Transverse colon (tissue), 4 donors: Measurements from ENCODE around the gene C16orf54. TPM values are rescaled to one million over a fixed set of nuclear protein-coding genes. Genes with fewer than 3 reads are reported as not detected.
A peak's percentile ranks its signal among the peaks of the same experiment; 100 is the strongest.
"Not testable (repeated sequence)": the region's sequence is repeated elsewhere in the genome, so short reads cannot be mapped to it uniquely, and the experiment has no call there.

ENCODE experiments used
- DNase-seq: peaks from one replicate; pipeline ENCODE4 v3.0.0-alpha.2; 2019
- H3K27ac ChIP-seq, 4 donors: fragments of 200-600 bp; sonication (generic); 2 replicates each; pipeline ENCODE4 v1.5.1; 2016 to 2018; ENCODE audit warnings: inconsistent platforms in 4 of 4
- H3K27me3 ChIP-seq: fragments of 200-600 bp; sonication (generic); 2 replicates; pipeline ENCODE4 v1.5.1; 2017; ENCODE audit warnings: inconsistent platforms
- H3K36me3 ChIP-seq, 4 donors: fragments of 200-600 bp; sonication (generic); 2 replicates each; pipeline ENCODE4 v1.5.1; 2017 to 2019; ENCODE audit warnings: inconsistent platforms in 4 of 4
- H3K4me1 ChIP-seq, 4 donors: fragments of 200-600 bp; sonication (generic); 2 replicates each; pipeline ENCODE4 v1.5.1; 2017 to 2020; ENCODE audit warnings: inconsistent platforms in 4 of 4
- H3K4me3 ChIP-seq, 4 donors: fragments of 200-600 bp; sonication (generic); 1 replicate in 1 of 4; 2 replicates in 3 of 4; pipeline versions ENCODE4 v1.5.1 to v1.6.1; 2017 to 2019; ENCODE audit warnings: inconsistent platforms in 4 of 4
- H3K9me3 ChIP-seq, 2 donors: fragments of 200-600 bp; sonication (generic); 2 replicates each; pipeline ENCODE4 v1.5.1; 2017 to 2019; ENCODE audit warnings: inconsistent platforms in 2 of 2
- EP300 ChIP-seq: sonication (generic); formaldehyde crosslinking; IDR thresholded peaks from one replicate; pipeline ENCODE4 v1.6.1; 2017; ENCODE audit warnings: antibody characterized with exemption, low read depth
- POLR2A ChIP-seq: fragments of 450-650 bp; IDR thresholded peaks from one replicate; pipeline ENCODE4 v1.6.1; 2016; ENCODE audit warnings: antibody characterized with exemption, mild to moderate bottlenecking, moderate library complexity
- POLR2AphosphoS5 ChIP-seq, 3 donors: sonication (generic); formaldehyde crosslinking; IDR thresholded peaks; one replicate each; pipeline ENCODE4 v1.6.1; 2016; ENCODE audit warnings: antibody characterized with exemption in 3 of 3
- WGBS, 2 donors: methylation state at CpG; one replicate each; pipeline ENCODE4 v1.1.5; 2018; ENCODE audit warnings: low coverage in 1 of 2; 5-methylcytosine and 5-hydroxymethylcytosine counted together
- in situ Hi-C, 4 donors: fragments of 200-750 bp; cut with MboI; loops; one replicate each; pipeline versions ENCODE4 v1.15.0 to v1.15.1; 2017; ENCODE audit warnings: low sequenced_read_pairs in 3 of 4, low pct_ligation_motif_present in 1 of 4, low pct_unique_long_range_greater_than_20kb in 1 of 4
- intact Hi-C: fragments of 100-400 bp; cut with DNase I; formaldehyde crosslinking; loops from one replicate; pipeline ENCODE4 v1.15.1; 2023; ENCODE audit warnings: low total_unique reads
- total RNA-seq, 4 donors: library from RNA; depleted of rRNA; stranded (reverse); fragments of >200 nt; gene quantifications; one replicate each; pipeline ENCODE4 v1.1.0, GENCODE V29; 2016
- TF ChIP-seq, protein P1 (sequence below), 5 experiments: fragments of 200-600 bp in 3 of 5; fragments of 450-650 bp in 2 of 5; sonication (generic) in 3 of 5; IDR thresholded peaks; 1 replicate in 2 of 5; 2 replicates in 3 of 5; pipeline ENCODE4 v1.5.1; 2016 to 2017; ENCODE audit warnings: antibody characterized with exemption in 5 of 5, inconsistent platforms in 3 of 5, mild to moderate bottlenecking in 2 of 5, moderate library complexity in 1 of 5

Gene C16orf54
- total RNA-seq, 4 donors from 2014 or later: 3.0 to 8.2 (median 3.8) TPM; not detected in 1

GRCh38 chr16:29784901-29785500 lies 39.2 kb upstream of the C16orf54 start:
- Histone ChIP-seq H3K4me1 (peaks cover 5 to 10% (median 7%) of the 10 kb centered on the region in 4 donors), H3K4me3 (peak overlapping the region in 1 of 4 donors; percentile 21), H3K9me3 (no peaks in the 10 kb centered on the region), H3K36me3 (no peaks in the 10 kb centered on the region), H3K27ac (no peak overlapping the region), H3K27me3 (no peaks in the 10 kb centered on the region)
- 60% methylated on average over 37 of the region's 38 CpGs; no CpG with 5 or more reads in 1 of the 2 donors for WGBS, 2 donors
- in situ Hi-C loops: no loop called here
- TF ChIP-seq, protein P1, sequence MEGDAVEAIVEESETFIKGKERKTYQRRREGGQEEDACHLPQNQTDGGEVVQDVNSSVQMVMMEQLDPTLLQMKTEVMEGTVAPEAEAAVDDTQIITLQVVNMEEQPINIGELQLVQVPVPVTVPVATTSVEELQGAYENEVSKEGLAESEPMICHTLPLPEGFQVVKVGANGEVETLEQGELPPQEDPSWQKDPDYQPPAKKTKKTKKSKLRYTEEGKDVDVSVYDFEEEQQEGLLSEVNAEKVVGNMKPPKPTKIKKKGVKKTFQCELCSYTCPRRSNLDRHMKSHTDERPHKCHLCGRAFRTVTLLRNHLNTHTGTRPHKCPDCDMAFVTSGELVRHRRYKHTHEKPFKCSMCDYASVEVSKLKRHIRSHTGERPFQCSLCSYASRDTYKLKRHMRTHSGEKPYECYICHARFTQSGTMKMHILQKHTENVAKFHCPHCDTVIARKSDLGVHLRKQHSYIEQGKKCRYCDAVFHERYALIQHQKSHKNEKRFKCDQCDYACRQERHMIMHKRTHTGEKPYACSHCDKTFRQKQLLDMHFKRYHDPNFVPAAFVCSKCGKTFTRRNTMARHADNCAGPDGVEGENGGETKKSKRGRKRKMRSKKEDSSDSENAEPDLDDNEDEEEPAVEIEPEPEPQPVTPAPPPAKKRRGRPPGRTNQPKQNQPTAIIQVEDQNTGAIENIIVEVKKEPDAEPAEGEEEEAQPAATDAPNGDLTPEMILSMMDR (IDR thresholded peaks at IDR 0.05): peak; percentile 42 to 75 (median 61)
- TF ChIP-seq EP300: no peak
- peak; percentile 69 for DNase-seq
- intact Hi-C loops: no loop called here

GRCh38 chr16:29784157-29784556 lies 38.4 kb upstream of the C16orf54 start:
- H3K4me3 ChIP-seq: no peak overlapping the region
- H3K27me3 ChIP-seq: no peaks in the 10 kb centered on the region
- 84 to 89% methylated on average over 2 of the region's 2 CpGs for WGBS, 2 donors
- H3K4me1 ChIP-seq: peaks cover 0 to 3% (median 2%) of the 10 kb centered on the region in 4 donors
- H3K36me3 ChIP-seq: no peaks in the 10 kb centered on the region
- no peak for DNase-seq
- H3K9me3 ChIP-seq: no peaks in the 10 kb centered on the region
- in situ Hi-C loops: no loop called here
- intact Hi-C loops: no loop called here
- TF ChIP-seq POLR2A (no peak), EP300 (no peak), POLR2AphosphoS5 (IDR thresholded peaks at IDR 0.05) (no peak)
- TF ChIP-seq, protein P1 (IDR thresholded peaks at IDR 0.05): no peak
- no peak overlapping the region for H3K27ac ChIP-seq

- H3K4me1 ChIP-seq, intact Hi-C loops, H3K9me3 ChIP-seq, in situ Hi-C loops, H3K27me3 ChIP-seq, DNase-seq, H3K27ac ChIP-seq, H3K4me3 ChIP-seq, H3K36me3 ChIP-seq: not testable (repeated sequence)
- WGBS, 2 donors: 87 to 94% methylated on average over 5 to 13 of the region's 13 CpGs
These were observed 37.5 kb upstream of the C16orf54 start for GRCh38 chr16:29783094-29783953.

GRCh38 chr16:29779474-29779873 lies 33.7 kb upstream of the C16orf54 start:
- in situ Hi-C loops (no loop called here), intact Hi-C loops (no loop called here)
- H3K4me1 ChIP-seq: no peaks in the 10 kb centered on the region
- peak overlapping the region in 3 of 4 donors; percentile 8 to 45 (median 19) for H3K27ac ChIP-seq
- WGBS, 2 donors: 81% methylated on average over 10 of the region's 10 CpGs; no CpG with 5 or more reads in 1 of the 2 donors
- H3K36me3 ChIP-seq: no peaks in the 10 kb centered on the region
- H3K27me3 ChIP-seq: no peaks in the 10 kb centered on the region
- H3K9me3 ChIP-seq: no peaks in the 10 kb centered on the region
- DNase-seq: no peak
- TF ChIP-seq EP300: no peak
- TF ChIP-seq POLR2A: no peak
- TF ChIP-seq POLR2AphosphoS5 (IDR thresholded peaks at IDR 0.05): no peak
- TF ChIP-seq, protein P1 (IDR thresholded peaks at IDR 0.05): no peak
- peak overlapping the region in 2 of 4 donors; percentile 15 to 26 for H3K4me3 ChIP-seq
